Kidney epithelial cell (primary cell): ENCODE measurements around the gene CYP4F2. TPM values are rescaled to one million over a fixed set of nuclear protein-coding genes. Genes with fewer than 3 reads are reported as not detected.

Experiments
- DNase-seq: peaks from one replicate; pipeline ENCODE4 v3.0.0-alpha.2; 2010; ENCODE audit warnings: low read depth
- H3K27me3 ChIP-seq: 2 replicates; pipeline ENCODE4 v1.6.0; 2011; ENCODE audit warnings: low read length; ENCODE audit not compliant: control insufficient read depth, insufficient read depth
- H3K36me3 ChIP-seq: 2 replicates; pipeline ENCODE4 v1.5.1; 2011; ENCODE audit warnings: low read length; ENCODE audit not compliant: control insufficient read depth, insufficient read depth
- H3K4me3 ChIP-seq: 2 replicates; pipeline ENCODE4 v1.5.1; 2011; ENCODE audit warnings: low read depth, mild to moderate bottlenecking, control low read depth, low read length
- CTCF ChIP-seq: IDR thresholded peaks from 2 replicates; pipeline ENCODE4 v1.5.1; 2011; ENCODE audit warnings: mild to moderate bottlenecking, moderate library complexity, low read length, control low read depth, inconsistent platforms; ENCODE audit not compliant: insufficient read depth, poor library complexity, severe bottlenecking
- total RNA-seq: library from RNA; depleted of rRNA; stranded (reverse); fragments of >200 nt; gene quantifications from 2 replicates; pipeline ENCODE4 v1.2.3, GENCODE V29; 2015

Gene CYP4F2
- total RNA-seq: not detected in 2 replicates

DNA sequence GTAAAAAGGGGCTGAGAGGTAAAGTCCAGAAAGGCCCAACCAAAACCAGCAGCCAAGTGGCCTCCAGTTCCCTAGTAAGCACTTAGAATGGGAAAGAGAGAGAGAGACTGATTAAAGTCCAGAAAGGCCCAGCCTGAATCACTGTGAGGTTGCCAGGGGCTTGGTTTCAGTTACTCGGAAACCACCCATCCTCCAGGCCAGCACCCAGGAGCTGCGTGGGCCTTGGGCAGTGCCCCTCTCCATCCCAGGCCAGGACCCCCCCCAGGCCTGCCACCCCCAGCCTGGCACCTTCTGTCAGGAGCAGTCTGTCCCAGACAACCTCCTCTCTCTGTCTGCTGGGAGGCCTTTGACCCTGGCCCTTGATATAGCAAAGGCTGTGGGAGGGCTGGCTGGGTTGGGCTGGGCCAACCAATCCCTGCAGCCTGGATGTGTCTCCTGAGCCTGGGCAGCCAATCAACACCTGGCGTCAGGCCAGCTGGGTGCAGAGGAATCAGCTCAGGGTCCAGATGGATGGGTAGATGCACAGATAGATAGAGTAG lies at the start of gene CYP4F2:
Gene CYP4F2 (minus strand): TSS at position 337 of the 539 bp plus-strand sequence. CDS start 463 bp downstream, outside the sequence.
- H3K27me3 ChIP-seq: no peaks in the 10 kb centered on the region
- H3K4me3 ChIP-seq: no peak within 1 kb of the TSS
- no peak for TF ChIP-seq CTCF
- DNase-seq: no peak
- no peaks in the 10 kb centered on the region for H3K36me3 ChIP-seq

GRCh38 chr19:15945301-15945700 lies 47.4 kb upstream of the CYP4F2 start:
- DNase-seq: no peak
- H3K27me3 ChIP-seq: no peaks in the 10 kb centered on the region
- TF ChIP-seq CTCF: no peak
- no peaks in the 10 kb centered on the region for H3K36me3 ChIP-seq
- no peak overlapping the region for H3K4me3 ChIP-seq

DNA sequence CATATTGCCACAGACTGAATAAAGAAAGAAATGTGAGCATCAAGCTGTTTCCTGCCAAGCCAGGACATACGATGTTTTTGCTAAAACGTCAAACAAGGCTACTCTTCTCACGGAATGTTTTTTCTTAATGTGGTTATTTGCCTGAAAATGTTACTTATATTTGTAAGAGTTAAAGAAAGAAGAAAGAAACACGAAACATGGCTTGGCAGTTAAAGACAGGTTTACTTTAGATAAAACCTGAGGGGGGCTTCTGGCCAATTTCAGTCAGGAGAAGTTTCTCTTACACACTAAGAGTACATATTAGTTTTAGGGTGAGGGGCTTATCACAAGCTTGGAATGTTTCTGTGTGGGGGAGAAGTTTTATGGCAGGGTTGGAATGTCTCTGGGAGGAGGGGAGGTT lies 46.5 kb upstream of the CYP4F2 start:
- Histone ChIP-seq H3K36me3 (no peaks in the 10 kb centered on the region), H3K4me3 (no peak overlapping the region), H3K27me3 (no peaks in the 10 kb centered on the region)
- no peak for TF ChIP-seq CTCF
- DNase-seq: no peak

DNA sequence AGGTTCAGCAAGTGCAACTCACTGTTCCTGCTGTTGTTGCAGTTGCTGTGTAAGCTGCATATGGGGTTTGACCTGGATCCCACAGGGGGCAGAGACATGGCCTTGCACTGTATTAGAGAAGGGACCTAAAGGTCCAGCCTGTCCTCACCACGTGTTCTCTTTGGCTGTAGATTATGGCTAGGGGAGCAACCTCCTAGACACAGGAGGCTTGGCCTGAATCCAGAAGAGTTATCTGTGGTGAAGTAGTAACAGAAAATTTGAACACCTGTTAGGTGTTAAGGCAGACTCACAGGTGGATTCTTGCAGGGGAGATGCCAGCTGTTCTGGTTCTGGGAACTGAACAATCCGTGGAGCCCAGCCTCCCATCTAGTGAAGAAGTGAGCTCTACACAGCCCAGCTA lies 39.9 kb upstream of the CYP4F2 start:
- no peak overlapping the region for H3K4me3 ChIP-seq
- DNase-seq: no peak
- TF ChIP-seq CTCF: no peak
- H3K27me3 ChIP-seq: peaks cover 5% of the 10 kb centered on the region
- no peaks in the 10 kb centered on the region for H3K36me3 ChIP-seq

GRCh38 chr19:15936950-15937349 lies 39.1 kb upstream of the CYP4F2 start:
- TF ChIP-seq CTCF: no peak
- Histone ChIP-seq H3K36me3 (no peaks in the 10 kb centered on the region), H3K27me3 (peaks cover 5% of the 10 kb centered on the region), H3K4me3 (no peak overlapping the region)
- DNase-seq: no peak

GRCh38 chr19:15936173-15936572 lies 38.3 kb upstream of the CYP4F2 start:
- no peak for TF ChIP-seq CTCF

More at GRCh38 chr19:15936173-15936572, 38.3 kb upstream of the CYP4F2 start:
- Histone ChIP-seq H3K36me3 (no peaks in the 10 kb centered on the region), H3K27me3 (peaks cover 5% of the 10 kb centered on the region), H3K4me3 (no peak overlapping the region)
- DNase-seq: no peak
